Endothelial cell of hepatic sinusoid (primary cell): ENCODE results near the gene CPED1.

Source experiments
- in situ Hi-C: cut with HindIII; loops from 2 replicates; pipeline ENCODE4 v1.10.0; 2017; ENCODE audit warnings: low sequenced_read_pairs

CPED1 gene

DNA sequence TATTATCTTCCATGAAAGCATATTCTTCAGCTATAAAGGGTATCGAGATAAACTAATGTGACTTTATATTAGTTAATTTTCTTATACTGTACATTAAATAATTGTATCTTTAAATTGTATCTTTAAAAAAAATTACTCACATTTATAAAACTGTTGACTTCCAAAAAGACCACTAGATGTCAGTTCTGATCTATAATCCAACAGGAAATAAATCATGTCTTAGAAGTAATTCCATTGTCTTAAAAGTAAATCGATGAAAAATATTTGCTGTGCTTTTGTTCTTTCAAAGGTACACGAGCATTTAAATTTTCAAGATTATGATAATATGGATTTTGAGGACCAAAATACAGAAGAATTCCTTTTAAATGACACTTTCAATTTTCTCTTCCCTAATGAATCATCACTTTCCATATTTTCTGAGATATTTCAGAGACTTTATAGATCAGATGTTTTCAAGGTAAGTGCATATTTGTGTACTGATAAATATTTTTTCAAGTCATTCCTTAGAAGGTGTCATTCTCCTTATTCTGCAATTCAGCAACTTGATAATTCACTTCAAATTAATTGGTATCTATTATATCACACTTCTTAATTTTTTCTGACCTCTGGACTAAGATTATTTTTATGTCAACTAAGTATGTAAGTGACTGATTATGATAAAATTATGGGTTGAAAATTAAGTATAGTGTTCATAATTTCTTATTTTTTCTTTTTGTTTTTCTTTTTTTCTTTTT lies 138.5 kb downstream of the CPED1 start:
- in situ Hi-C loops: no loop called here

DNA sequence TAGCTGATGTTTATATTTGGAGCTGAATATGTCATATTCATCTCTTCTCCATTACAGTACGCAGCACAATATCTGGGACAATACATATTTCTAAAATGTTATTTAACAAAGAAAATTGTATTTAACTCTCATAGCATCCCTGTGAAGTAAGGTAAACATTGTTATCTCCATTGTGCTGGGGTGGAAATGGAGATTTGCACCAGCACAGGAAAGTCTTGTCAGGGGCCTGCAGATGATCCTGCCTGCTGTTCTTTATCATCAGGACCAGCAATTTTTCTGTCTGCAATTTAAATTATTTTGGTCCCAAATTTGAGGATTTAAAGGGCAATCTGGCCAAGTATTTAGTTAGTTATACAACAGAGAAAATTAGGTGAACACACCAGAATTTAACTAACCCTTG lies 144.4 kb downstream of the CPED1 start:
- in situ Hi-C loops: no loop called here

DNA sequence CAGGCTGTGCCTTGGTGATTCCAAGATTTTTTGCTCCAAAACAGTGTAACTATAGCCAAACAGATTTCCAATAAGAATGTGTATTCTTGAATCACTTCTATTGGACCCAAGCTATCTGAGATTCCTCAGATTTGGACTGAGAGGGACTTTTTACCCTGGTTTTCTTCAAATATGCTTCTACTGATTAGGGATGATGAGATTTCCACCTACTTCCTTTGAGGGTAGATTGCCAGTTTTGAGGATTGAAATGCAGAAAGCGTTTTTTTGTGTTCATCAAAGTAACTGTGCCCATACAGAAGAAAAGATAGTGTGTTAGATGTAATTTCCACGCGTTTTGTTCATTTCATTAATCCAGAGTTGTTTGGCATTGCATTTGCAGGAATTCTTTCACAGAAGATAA lies 144.9 kb downstream of the CPED1 start:
- in situ Hi-C loops: no loop called here

DNA sequence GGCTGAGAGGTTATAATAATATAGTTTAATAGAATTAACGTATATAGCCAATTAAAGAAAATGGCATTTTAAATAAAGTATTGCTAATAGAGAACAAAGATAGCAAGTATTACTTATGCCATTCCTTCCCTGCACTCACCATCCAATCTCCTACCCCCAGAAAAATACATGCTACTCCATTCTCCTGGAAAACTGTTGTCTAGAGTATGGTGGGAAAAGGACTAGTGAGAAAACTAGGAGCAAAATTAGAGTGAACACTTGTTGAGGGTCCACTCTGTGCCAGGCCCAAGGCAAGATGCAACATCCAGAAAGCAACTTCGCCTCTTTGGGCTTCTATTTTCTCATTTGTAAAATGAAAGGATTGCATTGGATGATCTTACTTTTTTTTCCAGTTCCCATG lies 149.1 kb downstream of the CPED1 start:
- in situ Hi-C loops: no loop called here

GRCh38 chr7:121138262-121138933 lies 149.9 kb downstream of the CPED1 start:
- in situ Hi-C loops: no loop called here

DNA sequence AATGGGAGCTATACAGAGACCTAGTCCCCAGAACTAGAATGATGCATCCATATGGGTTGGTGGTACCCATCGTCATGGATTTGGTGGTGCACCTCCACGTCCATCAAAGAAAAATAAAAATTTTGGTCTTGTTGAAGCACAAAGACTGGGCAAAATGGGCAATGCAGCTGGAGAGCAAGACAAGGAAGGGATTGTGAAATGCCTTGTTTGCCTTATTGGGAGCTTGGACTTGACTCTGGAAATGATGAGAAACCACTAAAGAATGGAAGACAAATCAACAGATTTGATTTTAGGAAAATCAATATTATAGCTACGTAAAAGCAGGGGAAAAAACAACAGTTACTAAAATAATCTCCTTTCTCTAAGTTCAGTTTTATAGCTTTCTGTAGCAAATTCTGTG lies 150.9 kb downstream of the CPED1 start:
- in situ Hi-C loops: no loop called here

DNA sequence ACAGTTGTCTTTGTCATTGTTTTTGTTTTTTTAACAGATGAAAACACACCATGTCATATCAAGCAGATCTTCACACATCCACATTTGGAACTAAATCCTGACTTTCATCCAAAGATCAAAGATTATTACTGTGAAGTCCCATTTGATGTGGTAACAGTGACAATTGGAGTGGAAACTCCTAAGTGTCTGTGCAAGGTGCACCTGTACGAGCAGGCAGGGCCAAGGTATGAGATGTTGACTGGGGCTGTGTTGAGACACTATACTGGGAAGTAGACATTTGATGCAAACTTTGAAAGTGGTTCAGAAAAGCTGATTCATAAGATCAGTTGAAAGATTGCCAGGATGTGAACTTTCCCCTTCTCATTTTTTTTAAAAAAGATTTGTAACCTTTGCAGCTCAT lies 152.3 kb downstream of the CPED1 start:
- in situ Hi-C loops: no loop called here

GRCh38 chr7:121151774-121152221 lies 163.3 kb downstream of the CPED1 start:
- in situ Hi-C loops: no loop called here

DNA sequence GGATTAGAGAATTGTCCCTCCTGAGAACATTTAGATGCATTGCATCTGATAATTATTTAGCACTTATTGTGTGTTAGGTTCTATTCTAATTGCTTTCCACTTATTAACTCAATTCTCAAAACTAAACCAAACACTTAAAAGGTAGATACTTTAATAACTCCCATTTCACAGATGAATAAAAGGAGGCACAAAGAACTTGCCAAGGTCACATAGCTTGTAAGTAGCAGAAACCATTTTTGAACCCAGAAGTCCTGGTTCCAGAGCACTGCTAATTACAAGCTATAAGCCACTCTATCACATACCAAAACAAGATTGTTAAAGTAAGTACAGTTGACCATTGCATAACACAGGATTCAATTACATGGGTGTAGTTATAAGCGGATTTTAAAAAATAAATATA lies 164.9 kb downstream of the CPED1 start:
- in situ Hi-C loops: no loop called here

- in situ Hi-C loops: no loop called here
These were observed 165.5 kb downstream of the CPED1 start for GRCh38 chr7:121153995-121154394.

DNA sequence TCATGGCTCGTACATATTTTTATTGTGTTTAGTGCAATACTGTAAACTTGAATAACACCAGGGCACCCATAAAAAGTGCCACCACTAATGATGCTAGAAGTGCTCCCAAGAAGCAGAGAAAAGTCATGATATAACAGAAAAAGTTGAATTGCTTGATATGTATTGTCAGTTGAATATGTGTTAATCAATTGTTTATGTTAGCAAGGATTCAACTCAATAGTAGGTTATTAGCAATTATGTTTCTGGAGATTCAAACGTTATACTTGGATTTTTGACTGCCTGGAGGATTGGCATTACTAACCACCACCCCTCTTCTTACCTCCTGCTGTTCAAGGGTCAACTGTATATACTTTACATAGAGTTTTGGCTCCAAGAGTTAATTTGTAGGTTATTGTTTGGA lies 168.3 kb downstream of the CPED1 start:
- in situ Hi-C loops: loop anchor here (5.0 kb wide), 1 partner anchor 105 kb away; no protein-coding TSS in a partner anchor

DNA sequence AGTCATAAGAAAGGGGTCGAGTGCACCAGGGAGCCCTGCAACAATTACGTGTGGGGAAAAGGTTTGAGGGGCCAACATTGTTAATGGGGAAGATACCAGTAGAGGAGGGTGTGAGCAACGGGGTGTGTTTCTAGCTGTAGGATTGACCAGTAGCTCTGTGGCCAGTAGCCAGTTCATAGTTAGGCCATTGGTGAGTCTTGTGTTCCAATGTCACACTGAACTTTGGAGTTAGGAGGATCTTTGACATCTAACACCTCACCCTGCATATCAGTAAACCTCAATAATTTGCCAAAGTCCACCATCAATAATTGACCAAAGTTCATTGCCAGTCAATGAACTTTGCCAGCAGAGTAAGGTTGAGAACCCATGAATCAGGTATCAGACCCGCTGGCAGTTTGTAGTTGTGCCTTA lies 168.8 kb downstream of the CPED1 start:
- in situ Hi-C loops: loop anchor here (5.0 kb wide), 1 partner anchor 105 kb away; no protein-coding TSS in a partner anchor

DNA sequence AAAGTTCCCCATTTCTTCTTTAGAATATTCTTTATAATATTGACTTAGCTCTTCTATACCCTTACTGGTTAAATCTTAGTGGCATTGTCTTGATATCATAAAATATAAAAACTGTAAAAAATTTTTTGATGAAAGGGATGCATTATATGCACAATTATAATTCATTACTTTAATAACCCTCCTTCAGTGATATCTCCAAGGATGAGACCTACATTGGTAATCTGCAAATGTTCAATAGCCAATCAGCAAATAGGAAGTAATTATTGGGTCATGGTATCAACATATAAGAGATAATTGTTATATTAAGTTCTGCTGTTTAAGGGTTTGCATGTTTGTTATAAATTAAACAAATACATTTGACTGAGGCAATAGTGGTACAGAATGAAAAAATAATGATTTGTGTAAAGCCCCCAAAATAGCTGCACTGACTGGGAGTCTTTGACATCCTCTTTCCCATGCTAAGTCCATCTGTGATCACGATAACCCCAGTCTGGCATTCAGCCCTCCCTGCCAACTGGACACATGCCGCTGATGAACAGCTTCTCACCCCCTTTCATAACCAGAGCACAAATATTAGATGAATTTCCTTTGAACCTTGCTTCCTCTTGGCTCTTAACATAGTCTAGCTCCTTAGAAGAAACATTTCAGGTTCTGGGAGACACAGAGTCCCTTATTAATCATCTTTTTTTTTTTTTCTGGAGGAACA lies 169.5 kb downstream of the CPED1 start:
- in situ Hi-C loops: loop anchor here (5.0 kb wide), 1 partner anchor 104 kb away; no protein-coding TSS in a partner anchor

- in situ Hi-C loops: loop anchor here (5.0 kb wide), 1 partner anchor 104 kb away; no protein-coding TSS in a partner anchor
These were observed 170.2 kb downstream of the CPED1 start for GRCh38 chr7:121158665-121159064.

DNA sequence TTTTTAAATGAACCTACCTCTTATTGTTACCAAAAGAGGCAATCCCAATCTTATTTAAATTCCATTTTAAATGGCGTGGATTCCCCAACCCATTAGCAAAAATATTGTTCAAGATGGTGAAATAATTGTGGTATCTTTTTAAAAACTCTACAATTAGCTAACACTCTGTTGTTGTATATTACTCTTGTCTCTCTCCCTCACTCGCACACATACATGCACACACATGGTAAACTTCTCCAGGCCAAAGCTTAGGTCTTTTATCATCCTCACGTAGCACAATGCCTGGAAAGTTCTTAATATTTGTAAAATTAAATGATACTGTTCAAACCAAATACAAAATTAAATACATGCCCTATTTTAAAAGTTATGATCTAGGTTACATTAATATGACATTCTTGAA lies 171.0 kb downstream of the CPED1 start:
- in situ Hi-C loops: loop anchor here (5.0 kb wide), 1 partner anchor 103 kb away; no protein-coding TSS in a partner anchor

- in situ Hi-C loops: no loop called here
These were observed 171.9 kb downstream of the CPED1 start for GRCh38 chr7:121160150-121161008.

DNA sequence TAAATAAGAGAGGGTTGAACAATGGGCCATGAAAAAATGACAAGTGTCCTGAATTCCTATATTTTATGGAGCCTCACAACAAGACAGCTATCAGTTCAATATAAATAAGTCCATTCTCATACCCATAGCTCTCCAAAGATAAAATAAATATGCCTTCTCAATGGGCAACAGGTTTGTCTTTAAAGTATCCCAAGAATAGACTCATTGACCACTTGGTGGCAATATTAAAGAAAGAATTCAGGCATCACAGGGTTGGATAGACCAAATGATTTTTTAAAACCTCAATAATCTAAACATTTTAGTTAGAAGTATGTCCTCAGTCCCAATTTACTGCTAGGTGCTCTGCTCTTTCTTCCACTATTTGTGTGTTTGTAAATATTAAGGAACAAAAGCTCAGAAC lies 175.2 kb downstream of the CPED1 start:
- in situ Hi-C loops: no loop called here

GRCh38 chr7:121164247-121164646 lies 175.7 kb downstream of the CPED1 start:
- in situ Hi-C loops: no loop called here

- in situ Hi-C loops: no loop called here
These were observed 178.4 kb downstream of the CPED1 start for GRCh38 chr7:121166916-121167315.

DNA sequence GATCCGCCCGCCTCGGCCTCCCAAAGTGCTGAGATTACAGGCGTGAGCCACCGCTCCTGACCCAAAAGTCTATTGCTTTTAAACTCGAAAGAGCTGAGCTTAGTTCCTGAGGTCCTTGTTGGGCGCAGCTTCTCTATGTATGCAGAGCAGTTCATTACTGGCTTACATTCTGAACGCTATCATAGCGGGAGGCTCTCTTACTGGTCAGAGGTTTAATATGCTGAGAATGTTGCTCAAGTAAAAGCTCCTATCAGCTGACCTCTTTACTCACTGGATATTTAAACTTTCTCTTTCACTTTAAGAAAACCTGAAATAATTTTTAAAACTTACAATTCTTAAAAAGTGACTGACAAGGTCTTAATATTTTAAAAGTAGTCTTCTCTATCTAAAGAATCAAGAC lies 179.5 kb downstream of the CPED1 start:
- in situ Hi-C loops: no loop called here

- in situ Hi-C loops: no loop called here
These were observed 181.0 kb downstream of the CPED1 start for GRCh38 chr7:121169469-121169868.
